Urinary bladder (tissue), 4 donors: ENCODE data around the gene TEX36. TPM values are rescaled to one million over a fixed set of nuclear protein-coding genes. Genes with fewer than 3 reads are reported as not detected.
A peak's percentile ranks its signal among the peaks of the same experiment; 100 is the strongest.
"Not testable (repeated sequence)": the region's sequence is repeated elsewhere in the genome, so short reads cannot be mapped to it uniquely, and the experiment has no call there.

Experiments
- DNase-seq: peaks from one replicate; pipeline ENCODE4 v3.0.0-alpha.2; 2015; ENCODE audit errors: extremely low spot score
- H3K27ac ChIP-seq: one replicate; pipeline ENCODE4 v1.5.1; 2013; ENCODE audit warnings: low read depth, mild to moderate bottlenecking, moderate library complexity
- H3K36me3 ChIP-seq: one replicate; pipeline ENCODE4 v1.6.1; 2013; ENCODE audit warnings: mild to moderate bottlenecking, moderate library complexity; ENCODE audit not compliant: insufficient read depth
- H3K4me1 ChIP-seq: one replicate; pipeline ENCODE4 v1.6.1; 2013; ENCODE audit warnings: mild to moderate bottlenecking, moderate library complexity; ENCODE audit not compliant: insufficient read depth
- H3K4me3 ChIP-seq: one replicate; pipeline ENCODE4 v1.5.1; 2013; ENCODE audit warnings: low read depth, low read length
- WGBS: extraction: QIAGEN DNeasy Blood & Tissue Kit; methylation state at CpG from one replicate; pipeline ENCODE4 v1.1.7; 2013; 5-methylcytosine and 5-hydroxymethylcytosine counted together
- polyA plus RNA-seq: library from polyadenylated mRNA; stranded (reverse); fragments of 200-250 nt; gene quantifications from one replicate; pipeline ENCODE4 v1.2.3, GENCODE V29; 2013
- total RNA-seq: library from RNA; depleted of rRNA; stranded (reverse); fragments of >200 nt; gene quantifications from one replicate; pipeline ENCODE4 v1.2.3, GENCODE V29; 2014
- donor health status: healthy with polysubstance abuse.
- donor health status: healthy.

TEX36 gene
- total RNA-seq (not detected), polyA plus RNA-seq (not detected)

- WGBS: 79% methylated on average over 3 of the region's 3 CpGs
Measured at GRCh38 chr10:125683063-125683462, at the start of gene TEX36. TEX36 (minus strand) TSS chr10:125683163; CDS start chr10:125682989, 174 bp downstream.

GRCh38 chr10:125727436-125727835 is 44.5 kb upstream of the TEX36 start:
- Histone ChIP-seq H3K4me1 (no peaks in the 10 kb centered on the region), H3K4me3 (no peak overlapping the region), H3K36me3 (peaks cover 10% of the 10 kb centered on the region), H3K27ac (no peak overlapping the region)
- DNase-seq: no peak
- WGBS: 57% methylated on average over 3 of the region's 3 CpGs

More at GRCh38 chr10:125683063-125683462, at the start of gene TEX36:
- Histone ChIP-seq H3K36me3 (no peaks in the 10 kb centered on the region), H3K27ac (no peak within 1 kb of the TSS), H3K4me3 (no peak within 1 kb of the TSS), H3K4me1 (no peaks in the 10 kb centered on the region)
- DNase-seq: no peak

GRCh38 chr10:125726914-125727313 is 44.0 kb upstream of the TEX36 start:
- H3K4me1 ChIP-seq: no peaks in the 10 kb centered on the region
- DNase-seq: no peak
- no peak overlapping the region for H3K27ac ChIP-seq
- H3K36me3 ChIP-seq: peaks cover 10% of the 10 kb centered on the region
- H3K4me3 ChIP-seq: no peak overlapping the region
- 93% methylated on average over 7 of the region's 7 CpGs for WGBS

GRCh38 chr10:125722811-125723210 is 39.8 kb upstream of the TEX36 start:
- no peaks in the 10 kb centered on the region for H3K4me1 ChIP-seq
- peaks cover 6% of the 10 kb centered on the region for H3K36me3 ChIP-seq
- H3K27ac ChIP-seq: no peak overlapping the region
- 93% methylated on average over 1 of the region's 1 CpG for WGBS
- no peak for DNase-seq
- H3K4me3 ChIP-seq: no peak overlapping the region

- peaks cover 6% of the 10 kb centered on the region for H3K36me3 ChIP-seq
- H3K4me1 ChIP-seq: no peaks in the 10 kb centered on the region
- H3K27ac ChIP-seq: no peak overlapping the region
- WGBS: 90% methylated on average over 6 of the region's 6 CpGs
- no peak for DNase-seq
- H3K4me3 ChIP-seq: no peak overlapping the region
Measured at GRCh38 chr10:125721035-125721434, 38.1 kb upstream of the TEX36 start.

- peak overlapping the region; percentile 86 for H3K4me3 ChIP-seq
- WGBS: 2% methylated on average over 15 of the region's 15 CpGs
- no peaks in the 10 kb centered on the region for H3K4me1 ChIP-seq
- H3K36me3 ChIP-seq: peaks cover 4% of the 10 kb centered on the region
- H3K27ac ChIP-seq: peak overlapping the region; percentile 74
- DNase-seq: no peak
Measured at GRCh38 chr10:125720002-125720382, 37.0 kb upstream of the TEX36 start.

- peak; percentile 97 for DNase-seq
- under 1% methylated on average over 72 of the region's 72 CpGs for WGBS
- Histone ChIP-seq H3K27ac (peak within 1 kb of the TSS; percentile 74), H3K4me3 (peak within 1 kb of the TSS; percentile 86), H3K36me3 (peaks cover 3% of the 10 kb centered on the region), H3K4me1 (no peaks in the 10 kb centered on the region)
Measured at GRCh38 chr10:125719173-125720001, 36.4 kb upstream of the TEX36 start, which contains the start of gene EDRF1. EDRF1 (plus strand) TSS chr10:125719709; CDS start chr10:125719808, 99 bp downstream.

GRCh38 chr10:125714728-125715127 is 31.8 kb upstream of the TEX36 start:
- WGBS: 90% methylated on average over 4 of the region's 4 CpGs
- DNase-seq, H3K36me3 ChIP-seq, H3K4me3 ChIP-seq, H3K4me1 ChIP-seq, H3K27ac ChIP-seq: not testable (repeated sequence)

GRCh38 chr10:125711110-125711750 is 28.3 kb upstream of the TEX36 start:
- DNase-seq: no peak
- H3K27ac ChIP-seq: no peak overlapping the region
- H3K4me1 ChIP-seq: no peaks in the 10 kb centered on the region
- H3K36me3 ChIP-seq: no peaks in the 10 kb centered on the region
- no peak overlapping the region for H3K4me3 ChIP-seq
- 87% methylated on average over 3 of the region's 3 CpGs for WGBS

GRCh38 chr10:125709553-125710474 is 26.9 kb upstream of the TEX36 start:
- Histone ChIP-seq H3K36me3 (no peaks in the 10 kb centered on the region), H3K4me3 (no peak overlapping the region), H3K4me1 (no peaks in the 10 kb centered on the region), H3K27ac (peak overlapping the region; percentile 34)
- WGBS: 24% methylated on average over 12 of the region's 12 CpGs
- DNase-seq: peak; percentile 35

- no peaks in the 10 kb centered on the region for H3K36me3 ChIP-seq
- DNase-seq: no peak
- H3K4me1 ChIP-seq: no peaks in the 10 kb centered on the region
- 69% methylated on average over 5 of the region's 5 CpGs for WGBS
- H3K27ac ChIP-seq: no peak overlapping the region
- H3K4me3 ChIP-seq: no peak overlapping the region
Measured at GRCh38 chr10:125708971-125709503, 26.1 kb upstream of the TEX36 start.

GRCh38 chr10:125707541-125708468 is 24.8 kb upstream of the TEX36 start:
- WGBS: 64% methylated on average over 6 of the region's 6 CpGs
- H3K4me3 ChIP-seq: no peak overlapping the region
- no peak for DNase-seq
- no peaks in the 10 kb centered on the region for H3K4me1 ChIP-seq
- no peaks in the 10 kb centered on the region for H3K36me3 ChIP-seq
- no peak overlapping the region for H3K27ac ChIP-seq
